Bronchial smooth muscle cell (primary cell): ENCODE measurements around the gene CAMTA1. TPM values are rescaled to one million over a fixed set of nuclear protein-coding genes. Genes with fewer than 3 reads are reported as not detected.

ENCODE experiments used
- total RNA-seq: library from RNA; depleted of rRNA; stranded (reverse); fragments of >200 nt; gene quantifications from 2 replicates; pipeline ENCODE4 v1.2.1, GENCODE V29; 2014

CAMTA1 gene
- 50.8 and 56.7 TPM in 2 replicates for total RNA-seq

GRCh38 chr1:6785318-6785727 lies at the start of gene CAMTA1:
Gene CAMTA1, plus strand, starts transcription at chr1:6785454. Its CDS starts 77 bp downstream, at chr1:6785531.

GRCh38 chr1:7770997-7771822 lies 986.0 kb downstream of the CAMTA1 start, which contains the start of gene VAMP3:
Gene VAMP3, plus strand, starts transcription at chr1:7771296. Its CDS starts 88 bp downstream, at chr1:7771384.

GRCh38 chr1:7783826-7784491 lies 998.7 kb downstream of the CAMTA1 start, which contains the start of gene PER3:
Gene PER3, plus strand, starts transcription at chr1:7784291. Its CDS starts 587 bp downstream, at chr1:7784878.

Other genes with a start within 250 kb of the CAMTA1 start
- 10.1 and 11.8 TPM in 2 replicates for gene NOL9, start 230.9 kb upstream of the CAMTA1 start, total RNA-seq
- gene TAS1R1, start 230.1 kb upstream of the CAMTA1 start, total RNA-seq: 0.16 and 0.17 TPM in 2 replicates
- 15.1 and 16.0 TPM in 2 replicates for gene ZBTB48, start 205.5 kb upstream of the CAMTA1 start, total RNA-seq
- 39.6 and 65.8 TPM in 2 replicates for gene KLHL21, start 182.6 kb upstream of the CAMTA1 start, total RNA-seq
- gene PHF13, start 171.7 kb upstream of the CAMTA1 start, total RNA-seq: 10.9 and 12.4 TPM in 2 replicates
- 17.3 and 18.4 TPM in 2 replicates for gene THAP3, start 160.6 kb upstream of the CAMTA1 start, total RNA-seq
- gene DNAJC11, start 83.6 kb upstream of the CAMTA1 start, total RNA-seq: 36.3 and 62.0 TPM in 2 replicates